ENCODE measurements around the gene ATM. TPM values are rescaled to one million over a fixed set of nuclear protein-coding genes. Genes with fewer than 3 reads are reported as not detected.
"Not testable (repeated sequence)": the region's sequence is repeated elsewhere in the genome, so short reads cannot be mapped to it uniquely, and the experiment has no call there.

ATM gene
- polyA plus RNA-seq, 1 donor: 43.1 TPM

- no peak for DNase-seq (ENCODE audit: low read depth)
These were observed 825 bp upstream of the ATM start for GRCh38 chr11:108221911-108222573.

GRCh38 chr11:108223348-108224149 lies 682 bp downstream of the ATM start:
- no peak for DNase-seq (ENCODE audit: low read depth)

GRCh38 chr11:108224366-108224765 lies 1.5 kb downstream of the ATM start:
- no peak for DNase-seq (ENCODE audit: low read depth)

GRCh38 chr11:108224911-108225786 lies 2.3 kb downstream of the ATM start:
- DNase-seq (ENCODE audit: low read depth): no peak

- DNase-seq (ENCODE audit: low read depth): no peak
These were observed 3.2 kb downstream of the ATM start for GRCh38 chr11:108226036-108226435.

GRCh38 chr11:108228251-108228650 lies 5.4 kb downstream of the ATM start:
- no peak for DNase-seq (ENCODE audit: low read depth)

- DNase-seq (ENCODE audit: low read depth): no peak
These were observed 10.5 kb downstream of the ATM start for GRCh38 chr11:108233277-108233945.

- no peak for DNase-seq (ENCODE audit: low read depth)
These were observed 12.3 kb downstream of the ATM start for GRCh38 chr11:108235192-108235591.

- no peak for DNase-seq (ENCODE audit: low read depth)
These were observed 12.8 kb downstream of the ATM start for GRCh38 chr11:108235633-108236032.

GRCh38 chr11:108237058-108237481 lies 14.2 kb downstream of the ATM start:
- DNase-seq (ENCODE audit: low read depth): no peak

- DNase-seq (ENCODE audit: low read depth): no peak
These were observed 16.2 kb downstream of the ATM start for GRCh38 chr11:108239076-108239475.

GRCh38 chr11:108241330-108242037 lies 18.6 kb downstream of the ATM start:
- no peak for DNase-seq (ENCODE audit: low read depth)

GRCh38 chr11:108242422-108242821 lies 19.6 kb downstream of the ATM start:
- no peak for DNase-seq (ENCODE audit: low read depth)

GRCh38 chr11:108246308-108246707 lies 23.4 kb downstream of the ATM start:
- no peak for DNase-seq (ENCODE audit: low read depth)

- DNase-seq (ENCODE audit: low read depth): no peak
These were observed 24.0 kb downstream of the ATM start for GRCh38 chr11:108246885-108247284.

- DNase-seq (ENCODE audit: low read depth): no peak
These were observed 30.3 kb downstream of the ATM start for GRCh38 chr11:108253176-108253575.

- DNase-seq (ENCODE audit: low read depth): no peak
These were observed 46.7 kb downstream of the ATM start for GRCh38 chr11:108269583-108269982.

GRCh38 chr11:108276985-108277616 lies 54.2 kb downstream of the ATM start:
- DNase-seq (ENCODE audit: low read depth): not testable (repeated sequence)

- DNase-seq (ENCODE audit: low read depth): no peak
These were observed 55.7 kb downstream of the ATM start for GRCh38 chr11:108278546-108278945.

GRCh38 chr11:108278954-108279353 lies 56.1 kb downstream of the ATM start:
- no peak for DNase-seq (ENCODE audit: low read depth)

- DNase-seq (ENCODE audit: low read depth): no peak
These were observed 63.5 kb downstream of the ATM start for GRCh38 chr11:108286370-108286769.

Measured in forelimb muscle (tissue), 1 donor.